HepG2 (cell line): ENCODE measurements around the gene ZNF302. TPM values are rescaled to one million over a fixed set of nuclear protein-coding genes. Genes with fewer than 3 reads are reported as not detected.
A peak's percentile ranks its signal among the peaks of the same experiment; 100 is the strongest.

Experiments
- ATAC-seq: fragments of 200-7000 bp; cut with Tn5 transposase; 3 replicates; pipeline ENCODE4 v1.9.1; 2020; ENCODE audit warnings: mild to moderate bottlenecking, moderate library complexity
- BruUV-seq: library from RNA; stranded (reverse); fragments of 400-500 nt; replicated peaks from 2 replicates; lab custom pipeline; 2021; lab: Mats Ljungman, UMichigan
- CTCF ChIA-PET: fragments of 300-600 bp; formaldehyde crosslinking; extraction: SDS; loops from one replicate; lab custom pipeline; 2021; ENCODE audit warnings: low total read pairs, inconsistent platforms, low intra/inter-chr PET ratio; lab: Yijun Ruan, JAX
- POLR2A ChIA-PET: fragments of 350-600 bp; sonication (Branson Sonifier 250); formaldehyde crosslinking; loops from one replicate; lab custom pipeline; 2020; ENCODE audit warnings: antibody characterized with exemption, inconsistent platforms; lab: Yijun Ruan, JAX
- DNase-seq: peaks from one replicate; pipeline ENCODE4 v3.0.0-alpha.2; 2015; ENCODE audit warnings: low spot score
- FAIRE-seq: peaks from 3 replicates; lab custom pipeline; 2011; peaks lifted over from hg19 to GRCh38; lab: Jason Lieb, UNC
- H2AFZ ChIP-seq: one replicate; pipeline ENCODE4 v1.6.1; 2011; ENCODE audit warnings: low read length, inconsistent platforms
- H3K27ac ChIP-seq: fragments of 300-600 bp; 3 replicates; pipeline ENCODE4 v1.8.0; 2011; ENCODE audit warnings: mixed run types, mild to moderate bottlenecking, mixed read lengths, low read length, inconsistent platforms; ENCODE audit not compliant: insufficient read depth; ENCODE audit errors: extremely low read length
- H3K27me3 ChIP-seq, 2 experiments: fragments of 200-600 bp in 1 of 2; 2 replicates in 1 of 2; 3 replicates in 1 of 2; pipeline versions ENCODE4 v1.6.0 to v1.8.0; 2011; ENCODE audit warnings: low read length in 2 of 2, mild to moderate bottlenecking in 2 of 2, moderate library complexity in 2 of 2, inconsistent platforms in 1 of 2; ENCODE audit not compliant: insufficient read depth in 2 of 2, control insufficient read depth in 1 of 2
- H3K36me3 ChIP-seq, 2 experiments: fragments of 200-600 bp in 1 of 2; replicated peaks in 1 of 2; 2 replicates in 1 of 2; 3 replicates in 1 of 2; pipeline versions ENCODE4 v1.5.1 to v1.8.0; 2011; ENCODE audit warnings: low read length in 2 of 2, inconsistent platforms in 1 of 2; ENCODE audit not compliant: insufficient read depth in 2 of 2, control insufficient read depth in 1 of 2
- H3K4me1 ChIP-seq: 2 replicates; pipeline ENCODE4 v1.5.1; 2012; ENCODE audit warnings: low read length, inconsistent platforms; ENCODE audit not compliant: insufficient read depth
- H3K4me2 ChIP-seq: 2 replicates; pipeline ENCODE4 v1.6.0; 2011; ENCODE audit warnings: low read depth, low read length, inconsistent platforms
- H3K4me3 ChIP-seq, 3 experiments: fragments of 200-600 bp in 1 of 3; sonication (generic), shearing (Covaris generic) in 1 of 3; replicated peaks in 1 of 3; 2 replicates each; pipeline ENCODE4 v1.5.1; 2011 to 2016; ENCODE audit warnings: low read length in 3 of 3, inconsistent platforms in 2 of 3, low read depth in 2 of 3, mild to moderate bottlenecking in 2 of 3, control low read depth in 1 of 3, mixed read lengths in 1 of 3; ENCODE audit not compliant: insufficient read depth in 1 of 3
- H3K79me2 ChIP-seq: one replicate; pipeline ENCODE4 v1.6.1; 2011; ENCODE audit warnings: low read length, inconsistent platforms; ENCODE audit not compliant: insufficient read depth
- H3K9ac ChIP-seq: 2 replicates; pipeline ENCODE4 v1.6.0; 2011; ENCODE audit warnings: mild to moderate bottlenecking, low read depth, low read length, inconsistent platforms; ENCODE audit not compliant: insufficient read depth
- H3K9me3 ChIP-seq: 2 replicates; pipeline ENCODE4 v1.5.1; 2012; ENCODE audit warnings: mild to moderate bottlenecking, low read length
- H4K20me1 ChIP-seq: 2 replicates; pipeline ENCODE4 v1.6.0; 2011; ENCODE audit warnings: inconsistent platforms, mild to moderate bottlenecking, low read length, moderate library complexity; ENCODE audit not compliant: insufficient read depth
- BRCA1 ChIP-seq: sonication (generic); formaldehyde crosslinking; IDR thresholded peaks from 2 replicates; pipeline ENCODE4 v1.4.0; 2020; ENCODE audit warnings: missing genetic modification reagents
- KDM1A ChIP-seq: IDR thresholded peaks from 2 replicates; pipeline ENCODE4 v1.6.1; 2016; ENCODE audit warnings: missing compliant biosample characterization
- SAFB2 ChIP-seq: sonication (generic); formaldehyde crosslinking; IDR thresholded peaks from 2 replicates; pipeline ENCODE4 v1.5.1; 2020; ENCODE audit warnings: missing genetic modification reagents, low read depth, mild to moderate bottlenecking, borderline replicate concordance
- SMAD9 ChIP-seq: sonication (generic); formaldehyde crosslinking; IDR thresholded peaks from 2 replicates; pipeline ENCODE4 v1.5.1; 2020; ENCODE audit warnings: mild to moderate bottlenecking, missing genetic modification reagents
- SRSF1 ChIP-seq: fragments of 200-400 bp; formaldehyde crosslinking; optimal IDR thresholded peaks from 2 replicates; pipeline ENCODE3; 2017; ENCODE audit warnings: mild to moderate bottlenecking, low read depth, low read length, moderate library complexity
- ZNF451 ChIP-seq: sonication (generic); formaldehyde crosslinking; IDR thresholded peaks from 2 replicates; pipeline ENCODE4 v1.5.0; 2020; ENCODE audit warnings: mild to moderate bottlenecking, missing genetic modification reagents
- ZNF572 ChIP-seq: sonication (generic); formaldehyde crosslinking; IDR thresholded peaks from 2 replicates; pipeline ENCODE4 v1.5.1; 2020; ENCODE audit warnings: mild to moderate bottlenecking, missing genetic modification reagents
- WGBS: methylation state at CpG from one replicate; pipeline ENCODE4 v1.1.6; 2017; ENCODE audit warnings: low lambda C conversion rate; 5-methylcytosine and 5-hydroxymethylcytosine counted together
- in situ Hi-C: cut with HindIII; loops from 2 replicates; pipeline ENCODE4 v1.10.0; 2017; ENCODE audit warnings: low pct_unique_long_range_greater_than_20kb; ENCODE audit not compliant: extremely low pct_ligation_motif_present
- intact Hi-C: fragments of 100-400 bp; cut with micrococcal nuclease; formaldehyde crosslinking; loops from one replicate; pipeline ENCODE4 v1.10.0; 2022; ENCODE audit not compliant: unreplicated experiment
- polyA plus RNA-seq, 8 experiments: library from polyadenylated mRNA; depleted of rRNA in 3 of 8; stranded (reverse) in 7 of 8; unstranded in 1 of 8; fragments of >200 nt; fragmentation: Illumina TruSeq in 4 of 8; extraction: Trizol in 4 of 8; gene quantifications; 2 replicates each; pipeline versions ENCODE4 v1.2.1 to v1.2.3, GENCODE V29; 2011 to 2016; ENCODE audit warnings: low read depth in 4 of 8, missing spikeins in 1 of 8, mixed read lengths in 1 of 8; ENCODE audit not compliant: insufficient read depth in 1 of 8
- total RNA-seq, 5 experiments: library from RNA; depleted of rRNA; stranded (reverse); fragments of >200 nt; fragmentation: Illumina TruSeq; extraction: Trizol; gene quantifications; 2 replicates each; pipeline ENCODE4 v1.2.3, GENCODE V29; 2016; ENCODE audit warnings: low read depth in 1 of 5
- TF ChIP-seq, protein P1 (sequence below): sonication (generic); formaldehyde crosslinking; IDR thresholded peaks from 2 replicates; pipeline ENCODE4 v1.4.0; 2020; ENCODE audit warnings: missing genetic modification reagents, borderline replicate concordance
- TF ChIP-seq, protein P2 (sequence below): sonication (generic); formaldehyde crosslinking; IDR thresholded peaks from 2 replicates; pipeline ENCODE4 v1.4.0; 2020; ENCODE audit warnings: missing genetic modification reagents
- TF ChIP-seq, protein P3 (sequence below): sonication (generic); formaldehyde crosslinking; IDR thresholded peaks from 2 replicates; pipeline ENCODE4 v1.5.1; 2020; ENCODE audit warnings: mild to moderate bottlenecking, moderate library complexity, missing genetic modification reagents
- TF ChIP-seq, protein P4 (sequence below), 2 experiments: sonication (generic) in 1 of 2; formaldehyde crosslinking in 1 of 2; IDR thresholded peaks; 2 replicates each; pipeline versions ENCODE4 v1.4.0 to v1.6.1; 2018 to 2020; ENCODE audit warnings: missing genetic modification reagents in 2 of 2, borderline replicate concordance in 1 of 2, low read depth in 1 of 2, mild to moderate bottlenecking in 1 of 2, missing biosample characterization in 1 of 2
- TF ChIP-seq, protein P5 (sequence below): sonication (generic); formaldehyde crosslinking; IDR thresholded peaks from 2 replicates; pipeline ENCODE4 v1.4.0; 2020; ENCODE audit warnings: missing genetic modification reagents
- TF ChIP-seq, protein P6 (sequence below): IDR thresholded peaks from 2 replicates; pipeline ENCODE4 v1.6.1; 2016; ENCODE audit warnings: mild to moderate bottlenecking, missing biosample characterization, missing genetic modification reagents

Gene ZNF302
- total and polyA plus RNA-seq, 2 of the 13 experiments (the other 11 are each of a cell fraction or from before 2014, with no cell fraction given), result not detected

DNA sequence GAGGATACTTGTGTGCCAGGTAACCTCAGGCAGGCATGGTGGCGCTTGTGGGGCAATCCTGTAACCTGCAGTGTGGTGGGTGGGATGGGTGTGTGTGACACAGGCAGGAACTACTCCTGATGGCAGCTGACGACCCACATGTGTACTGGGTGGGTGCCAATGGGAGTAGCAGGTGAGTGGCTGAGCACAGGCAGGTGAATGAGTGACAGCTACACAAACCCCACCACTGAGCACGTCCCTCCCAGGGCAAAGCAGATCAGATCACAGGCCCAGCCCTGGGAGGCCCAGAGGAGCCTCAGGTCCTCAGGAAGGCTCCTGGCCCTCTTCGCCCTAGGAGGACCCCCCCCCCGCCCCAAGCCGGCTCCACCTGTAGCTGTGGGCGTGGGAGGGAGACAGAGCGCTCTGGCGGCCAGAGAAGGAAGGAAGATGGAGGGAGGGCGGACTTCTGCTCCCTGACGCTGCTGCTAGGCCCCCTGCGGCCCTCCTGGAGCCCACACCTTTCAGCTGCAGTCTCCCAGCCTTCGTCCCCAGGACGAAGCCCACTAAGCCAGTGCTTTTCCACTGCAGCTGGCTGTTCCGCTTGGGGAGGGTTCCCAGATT is 55.2 kb downstream of the ZNF302 start:
- H3K27ac ChIP-seq, result peak overlapping the region; percentile 98
- intact Hi-C loops (loop anchor here (1.0 kb wide), 1 partner anchor 194 kb away; the partner anchor contains the start of gene ZNF30), in situ Hi-C loops (no loop called here)
- ChIA-PET POLR2A (interaction anchor here (1.1 to 1.7 kb wide), 3 partner anchors 13 to 305 kb away, joined by 3 to 10 read pairs (median 3); no protein-coding TSS in a partner anchor), CTCF (no interaction called here)
- no peak for ATAC-seq
- H3K4me1 ChIP-seq, result peaks cover 34% of the 10 kb centered on the region
- no TSS peak for BruUV-seq
- no peaks in the 10 kb centered on the region for H3K9me3 ChIP-seq
- H3K36me3 ChIP-seq, result peaks cover 0 to 2% of the 10 kb centered on the region in 2 experiments; a peak in 1 of 5 replicates
- H3K9ac ChIP-seq, result peak overlapping the region; percentile 91
- H4K20me1 ChIP-seq, result no peaks in the 10 kb centered on the region
- no peak for FAIRE-seq
- H3K27me3 ChIP-seq, result no peaks in the 10 kb centered on the region; a peak in 1 of 5 replicates
- 48% methylated on average over 7 of the region's 15 CpGs for WGBS
- DNase-seq, result no peak
- peak overlapping the region; percentile 75 to 79 (median 78) for H3K4me3 ChIP-seq
- H2AFZ ChIP-seq, result no peak overlapping the region
- peak overlapping the region; percentile 94 for H3K4me2 ChIP-seq
- H3K79me2 ChIP-seq, result peaks cover 7% of the 10 kb centered on the region
- no peak for TF ChIP-seq KDM1A (CRISPR knock-in tag)
- peak; percentile 29; the same call in 1 of the 2 replicates for TF ChIP-seq SAFB2
- TF ChIP-seq, protein P1, sequence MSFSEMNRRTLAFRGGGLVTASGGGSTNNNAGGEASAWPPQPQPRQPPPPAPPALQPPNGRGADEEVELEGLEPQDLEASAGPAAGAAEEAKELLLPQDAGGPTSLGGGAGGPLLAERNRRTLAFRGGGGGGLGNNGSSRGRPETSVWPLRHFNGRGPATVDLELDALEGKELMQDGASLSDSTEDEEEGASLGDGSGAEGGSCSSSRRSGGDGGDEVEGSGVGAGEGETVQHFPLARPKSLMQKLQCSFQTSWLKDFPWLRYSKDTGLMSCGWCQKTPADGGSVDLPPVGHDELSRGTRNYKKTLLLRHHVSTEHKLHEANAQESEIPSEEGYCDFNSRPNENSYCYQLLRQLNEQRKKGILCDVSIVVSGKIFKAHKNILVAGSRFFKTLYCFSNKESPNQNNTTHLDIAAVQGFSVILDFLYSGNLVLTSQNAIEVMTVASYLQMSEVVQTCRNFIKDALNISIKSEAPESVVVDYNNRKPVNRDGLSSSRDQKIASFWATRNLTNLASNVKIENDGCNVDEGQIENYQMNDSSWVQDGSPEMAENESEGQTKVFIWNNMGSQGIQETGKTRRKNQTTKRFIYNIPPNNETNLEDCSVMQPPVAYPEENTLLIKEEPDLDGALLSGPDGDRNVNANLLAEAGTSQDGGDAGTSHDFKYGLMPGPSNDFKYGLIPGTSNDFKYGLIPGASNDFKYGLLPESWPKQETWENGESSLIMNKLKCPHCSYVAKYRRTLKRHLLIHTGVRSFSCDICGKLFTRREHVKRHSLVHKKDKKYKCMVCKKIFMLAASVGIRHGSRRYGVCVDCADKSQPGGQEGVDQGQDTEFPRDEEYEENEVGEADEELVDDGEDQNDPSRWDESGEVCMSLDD, result no peak
- no peak for TF ChIP-seq BRCA1
- TF ChIP-seq, protein P2, sequence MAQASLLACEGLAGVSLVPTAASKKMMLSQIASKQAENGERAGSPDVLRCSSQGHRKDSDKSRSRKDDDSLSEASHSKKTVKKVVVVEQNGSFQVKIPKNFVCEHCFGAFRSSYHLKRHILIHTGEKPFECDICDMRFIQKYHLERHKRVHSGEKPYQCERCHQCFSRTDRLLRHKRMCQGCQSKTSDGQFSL (CRISPR knock-in tag), result peak; percentile 79
- TF ChIP-seq, protein P3, sequence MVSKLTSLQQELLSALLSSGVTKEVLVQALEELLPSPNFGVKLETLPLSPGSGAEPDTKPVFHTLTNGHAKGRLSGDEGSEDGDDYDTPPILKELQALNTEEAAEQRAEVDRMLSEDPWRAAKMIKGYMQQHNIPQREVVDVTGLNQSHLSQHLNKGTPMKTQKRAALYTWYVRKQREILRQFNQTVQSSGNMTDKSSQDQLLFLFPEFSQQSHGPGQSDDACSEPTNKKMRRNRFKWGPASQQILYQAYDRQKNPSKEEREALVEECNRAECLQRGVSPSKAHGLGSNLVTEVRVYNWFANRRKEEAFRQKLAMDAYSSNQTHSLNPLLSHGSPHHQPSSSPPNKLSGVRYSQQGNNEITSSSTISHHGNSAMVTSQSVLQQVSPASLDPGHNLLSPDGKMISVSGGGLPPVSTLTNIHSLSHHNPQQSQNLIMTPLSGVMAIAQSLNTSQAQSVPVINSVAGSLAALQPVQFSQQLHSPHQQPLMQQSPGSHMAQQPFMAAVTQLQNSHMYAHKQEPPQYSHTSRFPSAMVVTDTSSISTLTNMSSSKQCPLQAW, result peak; percentile 31; the same call in 1 of the 2 replicates
- TF ChIP-seq, protein P4, sequence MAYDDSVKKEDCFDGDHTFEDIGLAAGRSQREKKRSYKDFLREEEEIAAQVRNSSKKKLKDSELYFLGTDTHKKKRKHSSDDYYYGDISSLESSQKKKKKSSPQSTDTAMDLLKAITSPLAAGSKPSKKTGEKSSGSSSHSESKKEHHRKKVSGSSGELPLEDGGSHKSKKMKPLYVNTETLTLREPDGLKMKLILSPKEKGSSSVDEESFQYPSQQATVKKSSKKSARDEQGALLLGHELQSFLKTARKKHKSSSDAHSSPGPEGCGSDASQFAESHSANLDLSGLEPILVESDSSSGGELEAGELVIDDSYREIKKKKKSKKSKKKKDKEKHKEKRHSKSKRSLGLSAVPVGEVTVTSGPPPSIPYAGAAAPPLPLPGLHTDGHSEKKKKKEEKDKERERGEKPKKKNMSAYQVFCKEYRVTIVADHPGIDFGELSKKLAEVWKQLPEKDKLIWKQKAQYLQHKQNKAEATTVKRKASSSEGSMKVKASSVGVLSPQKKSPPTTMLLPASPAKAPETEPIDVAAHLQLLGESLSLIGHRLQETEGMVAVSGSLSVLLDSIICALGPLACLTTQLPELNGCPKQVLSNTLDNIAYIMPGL (CRISPR knock-in tag; IDR thresholded peaks at IDR 0.05; ENCODE audit: borderline replicate concordance in 1 of 2, low read depth in 1 of 2), result peak in 1 of 2 experiments; percentile 13; a peak in 1 of 4 replicates
- TF ChIP-seq ZNF451 (CRISPR knock-in tag), result peak; percentile 53; the same call in 1 of the 2 replicates
- TF ChIP-seq, protein P5, sequence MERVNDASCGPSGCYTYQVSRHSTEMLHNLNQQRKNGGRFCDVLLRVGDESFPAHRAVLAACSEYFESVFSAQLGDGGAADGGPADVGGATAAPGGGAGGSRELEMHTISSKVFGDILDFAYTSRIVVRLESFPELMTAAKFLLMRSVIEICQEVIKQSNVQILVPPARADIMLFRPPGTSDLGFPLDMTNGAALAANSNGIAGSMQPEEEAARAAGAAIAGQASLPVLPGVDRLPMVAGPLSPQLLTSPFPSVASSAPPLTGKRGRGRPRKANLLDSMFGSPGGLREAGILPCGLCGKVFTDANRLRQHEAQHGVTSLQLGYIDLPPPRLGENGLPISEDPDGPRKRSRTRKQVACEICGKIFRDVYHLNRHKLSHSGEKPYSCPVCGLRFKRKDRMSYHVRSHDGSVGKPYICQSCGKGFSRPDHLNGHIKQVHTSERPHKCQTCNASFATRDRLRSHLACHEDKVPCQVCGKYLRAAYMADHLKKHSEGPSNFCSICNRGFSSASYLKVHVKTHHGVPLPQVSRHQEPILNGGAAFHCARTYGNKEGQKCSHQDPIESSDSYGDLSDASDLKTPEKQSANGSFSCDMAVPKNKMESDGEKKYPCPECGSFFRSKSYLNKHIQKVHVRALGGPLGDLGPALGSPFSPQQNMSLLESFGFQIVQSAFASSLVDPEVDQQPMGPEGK, result peak; percentile 57
- TF ChIP-seq, protein P6, sequence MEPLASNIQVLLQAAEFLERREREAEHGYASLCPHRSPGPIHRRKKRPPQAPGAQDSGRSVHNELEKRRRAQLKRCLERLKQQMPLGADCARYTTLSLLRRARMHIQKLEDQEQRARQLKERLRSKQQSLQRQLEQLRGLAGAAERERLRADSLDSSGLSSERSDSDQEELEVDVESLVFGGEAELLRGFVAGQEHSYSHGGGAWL (CRISPR knock-in tag), result no peak
- TF ChIP-seq SRSF1, result peak; percentile 65
- TF ChIP-seq ZNF572 (CRISPR knock-in tag), result 0 out of 2 replicates have a peak, but pooled peaks have one; percentile 38
- no peak for TF ChIP-seq SMAD9 (CRISPR knock-in tag)
